GM18505 (cell line): ENCODE results near the gene VPS72.
"Not testable (repeated sequence)": the region's sequence is repeated elsewhere in the genome, so short reads cannot be mapped to it uniquely, and the experiment has no call there.

Experiments
- ATAC-seq: cut with Tn5 transposase; IDR thresholded peaks from one replicate; pipeline ENCODE4 v1.9.1; 2021; ENCODE audit not compliant: unreplicated experiment
- POLR2A ChIP-seq: IDR thresholded peaks from 4 replicates; pipeline ENCODE4 v1.6.1; 2011; ENCODE audit warnings: borderline replicate concordance; ENCODE audit not compliant: insufficient read depth, insufficient read length; ENCODE audit errors: extremely low read depth

The VPS72 gene

DNA sequence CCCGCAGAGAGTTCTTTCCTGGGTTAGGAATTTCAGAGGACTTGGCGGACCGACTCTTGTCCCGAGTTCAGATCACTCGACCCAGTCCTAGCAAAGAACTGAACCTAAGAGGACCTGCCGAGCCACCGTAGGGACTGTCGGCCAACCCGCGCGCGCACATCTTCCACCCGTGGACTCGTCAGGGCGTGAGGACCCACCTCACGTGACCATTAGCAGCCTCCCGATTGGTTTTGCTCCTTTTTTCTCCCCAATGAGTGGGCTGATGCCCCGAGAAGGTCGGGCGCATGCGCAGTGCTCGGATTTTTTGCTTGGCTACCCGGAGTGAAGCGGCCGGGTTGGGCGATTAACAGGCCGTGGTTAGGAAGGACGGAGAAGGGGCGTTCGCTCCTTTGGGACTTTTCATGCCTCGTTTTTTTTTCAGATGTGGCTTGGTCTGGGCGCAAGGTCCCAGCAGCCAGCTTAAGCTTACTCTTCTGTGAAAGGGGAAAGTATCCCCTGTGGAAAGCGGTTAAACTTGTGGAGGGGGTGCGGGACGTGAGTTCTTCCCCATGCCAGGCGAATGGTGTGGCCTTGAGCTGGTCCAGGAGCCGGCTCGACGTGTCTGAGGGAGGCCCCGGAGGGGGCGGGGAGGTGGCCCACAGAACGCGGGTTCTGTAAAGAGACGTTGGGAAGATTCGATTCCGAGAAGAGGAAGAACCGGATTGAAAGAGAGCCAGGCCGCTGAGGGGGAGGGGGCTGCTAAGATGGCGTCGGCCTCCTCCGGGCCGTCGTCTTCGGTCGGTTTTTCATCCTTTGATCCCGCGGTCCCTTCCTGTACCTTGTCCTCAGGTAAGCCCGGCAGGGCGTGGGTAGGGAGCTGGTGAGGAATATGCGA is 8.5 kb upstream of the VPS72 start, which contains the start of gene PIP5K1A:
Gene PIP5K1A, plus strand, starts transcription at position 299 of the 874 bp plus-strand sequence. Its CDS starts 445 bp downstream, at position 744.
- peak; percentile 91 for TF ChIP-seq POLR2A
- ATAC-seq: peak; percentile 81

- ATAC-seq: no peak
- no peak for TF ChIP-seq POLR2A
Observed at GRCh38 chr1:151197863-151198253, 7.9 kb upstream of the VPS72 start.

DNA sequence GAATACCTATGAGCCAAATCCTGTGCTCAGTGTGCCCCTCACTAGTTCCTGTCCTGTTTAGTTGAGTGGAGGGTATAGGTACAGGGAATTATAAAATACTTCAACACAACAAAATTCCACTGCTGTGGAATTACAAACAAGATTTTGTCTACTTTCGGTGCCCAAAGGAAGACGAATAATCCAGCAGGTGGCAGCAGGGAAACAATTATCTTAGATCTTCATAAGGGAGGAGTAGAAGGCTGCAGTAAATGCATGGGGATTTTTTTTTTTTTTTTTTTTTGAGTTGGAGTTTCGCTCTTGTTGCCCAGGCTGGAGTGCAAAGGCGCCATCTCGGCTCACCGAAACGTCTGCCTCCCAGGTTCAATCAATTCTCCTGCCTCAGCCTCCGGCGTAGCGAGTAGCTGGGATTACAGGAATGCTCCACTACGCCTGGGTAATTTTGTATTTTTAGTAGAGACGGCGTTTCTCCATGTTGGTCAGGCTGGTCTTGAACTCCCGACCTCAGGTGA is 6.3 kb upstream of the VPS72 start:
- TF ChIP-seq POLR2A: no peak

DNA sequence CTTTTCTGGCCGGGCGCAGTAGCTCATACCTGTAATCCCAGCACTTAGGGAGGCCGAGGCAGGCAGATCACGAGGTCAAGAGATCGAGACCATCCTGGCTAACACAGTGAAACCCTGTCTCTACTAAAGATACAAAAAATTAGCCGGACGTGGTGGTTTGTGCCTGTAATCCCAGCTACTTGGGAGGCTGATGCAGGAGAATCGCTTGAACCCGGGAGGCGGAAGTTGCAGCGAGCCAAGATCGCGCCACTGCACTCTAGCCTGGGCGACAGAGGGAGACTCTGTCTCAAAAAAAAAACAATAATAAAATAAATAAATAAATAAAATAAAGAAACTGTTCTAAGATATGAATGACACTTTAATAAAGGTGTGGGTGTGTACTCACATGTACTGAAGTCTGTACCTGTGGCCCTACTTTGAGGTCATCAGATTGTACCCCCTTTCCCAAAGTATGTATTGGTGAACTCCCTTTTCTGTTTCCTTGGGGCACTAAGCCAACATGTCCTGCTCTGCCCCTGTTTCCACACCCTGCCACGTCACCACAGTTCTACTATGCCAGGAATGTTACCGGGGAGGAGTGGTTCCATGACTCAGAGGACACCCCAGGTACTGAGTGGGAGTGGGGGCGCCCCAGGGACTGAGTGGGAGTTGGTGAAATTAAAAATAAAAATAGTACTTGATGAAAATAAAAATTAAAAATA is 5.0 kb upstream of the VPS72 start:
- ATAC-seq: not testable (repeated sequence)

More for the DNA sequence above, 6.3 kb upstream of the VPS72 start:
- ATAC-seq: no peak

- TF ChIP-seq POLR2A: no peak
- ATAC-seq: no peak
Observed at GRCh38 chr1:151193856-151194255, 3.9 kb upstream of the VPS72 start.

DNA sequence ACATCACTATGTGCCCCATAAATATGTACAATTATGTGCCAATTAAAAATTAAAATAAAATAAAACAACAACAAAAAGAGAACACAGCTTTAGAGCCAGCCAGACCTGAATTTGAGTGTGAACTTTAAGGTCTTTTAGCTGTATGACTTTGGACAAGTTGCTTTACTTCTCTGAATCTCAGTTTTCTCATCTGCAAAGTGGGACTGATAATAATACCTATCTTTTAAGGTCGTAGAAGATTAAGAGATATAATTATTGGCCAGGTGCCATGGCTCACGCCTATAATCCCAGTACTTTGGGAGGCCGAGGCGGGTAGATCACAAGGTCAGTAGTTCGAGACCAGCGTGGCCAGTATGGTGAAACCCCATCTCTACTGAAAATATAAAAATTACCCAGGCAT is 3.3 kb upstream of the VPS72 start:
- TF ChIP-seq POLR2A: no peak
- no peak for ATAC-seq

- ATAC-seq: no peak
- no peak for TF ChIP-seq POLR2A
Observed at GRCh38 chr1:151192047-151192446, 2.0 kb upstream of the VPS72 start.

GRCh38 chr1:151188667-151189066 is 1.3 kb downstream of the VPS72 start:
- ATAC-seq: not testable (repeated sequence)

DNA sequence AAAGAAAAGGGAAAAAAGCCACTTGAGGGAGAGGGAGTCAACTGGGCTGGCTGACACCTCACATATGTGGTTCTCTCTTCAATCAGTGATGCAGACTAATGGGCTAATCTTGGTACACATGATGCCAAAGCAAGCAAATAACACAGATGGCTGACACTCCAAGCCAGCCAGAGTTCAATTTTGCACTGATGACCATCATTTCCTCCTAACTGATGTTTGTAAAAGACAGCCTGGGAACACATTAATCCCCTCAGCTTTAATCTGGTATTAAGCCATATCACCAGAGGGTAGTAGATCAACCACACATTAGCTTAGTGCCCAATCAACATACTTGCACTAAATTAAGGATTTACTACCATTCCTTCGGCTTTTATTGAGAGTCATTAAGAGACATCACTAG is 2.8 kb downstream of the VPS72 start:
- ATAC-seq: no peak
- TF ChIP-seq POLR2A: no peak

DNA sequence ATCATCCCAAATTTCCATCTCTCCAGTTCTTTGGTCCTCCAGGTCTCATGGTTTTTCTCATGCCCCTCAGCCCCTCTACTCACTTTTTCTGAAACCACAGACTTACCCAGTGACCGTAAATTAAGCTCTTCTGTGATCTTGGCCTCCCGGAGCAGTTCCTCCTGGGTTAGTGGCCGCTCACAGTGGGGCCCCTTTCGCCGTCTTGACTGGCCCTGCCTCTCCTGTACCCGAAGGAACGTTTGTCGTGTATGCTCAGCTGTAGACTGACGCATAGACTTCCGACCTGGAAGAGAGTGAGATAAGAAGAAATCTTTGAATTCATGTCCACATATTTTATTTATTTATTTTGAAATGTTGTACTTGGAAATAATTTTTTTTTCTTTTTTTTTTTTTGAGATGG is 5.8 kb downstream of the VPS72 start:
- no peak for TF ChIP-seq POLR2A
- ATAC-seq: no peak

GRCh38 chr1:151176514-151177045 is 13.4 kb downstream of the VPS72 start:
- no peak for ATAC-seq
- no peak for TF ChIP-seq POLR2A

DNA sequence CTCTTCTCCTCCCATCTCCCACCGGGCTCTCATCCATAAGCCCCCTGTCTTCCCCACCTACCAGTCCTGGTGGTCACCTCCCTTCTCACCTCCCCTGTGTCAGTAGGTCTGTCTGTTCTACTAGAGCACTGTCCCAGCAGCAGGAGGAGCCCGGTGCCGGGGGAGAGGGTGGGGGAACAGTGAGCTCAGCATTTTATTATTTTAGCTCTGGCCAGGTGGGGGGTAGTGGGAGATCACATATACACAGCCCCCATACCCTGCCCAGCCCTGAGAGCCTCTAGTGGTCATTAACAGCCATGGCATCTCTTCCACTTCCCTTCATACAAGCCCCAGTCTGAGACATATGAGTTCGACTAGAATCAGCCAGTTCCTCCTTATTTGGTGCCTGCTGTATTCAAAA is 14.1 kb downstream of the VPS72 start, which contains the start of gene TMOD4:
Gene TMOD4, minus strand, starts transcription at position 119 of the 400 bp plus-strand sequence. CDS start 1,106 bp downstream, outside the sequence.
- no peak for TF ChIP-seq POLR2A
- no peak for ATAC-seq

DNA sequence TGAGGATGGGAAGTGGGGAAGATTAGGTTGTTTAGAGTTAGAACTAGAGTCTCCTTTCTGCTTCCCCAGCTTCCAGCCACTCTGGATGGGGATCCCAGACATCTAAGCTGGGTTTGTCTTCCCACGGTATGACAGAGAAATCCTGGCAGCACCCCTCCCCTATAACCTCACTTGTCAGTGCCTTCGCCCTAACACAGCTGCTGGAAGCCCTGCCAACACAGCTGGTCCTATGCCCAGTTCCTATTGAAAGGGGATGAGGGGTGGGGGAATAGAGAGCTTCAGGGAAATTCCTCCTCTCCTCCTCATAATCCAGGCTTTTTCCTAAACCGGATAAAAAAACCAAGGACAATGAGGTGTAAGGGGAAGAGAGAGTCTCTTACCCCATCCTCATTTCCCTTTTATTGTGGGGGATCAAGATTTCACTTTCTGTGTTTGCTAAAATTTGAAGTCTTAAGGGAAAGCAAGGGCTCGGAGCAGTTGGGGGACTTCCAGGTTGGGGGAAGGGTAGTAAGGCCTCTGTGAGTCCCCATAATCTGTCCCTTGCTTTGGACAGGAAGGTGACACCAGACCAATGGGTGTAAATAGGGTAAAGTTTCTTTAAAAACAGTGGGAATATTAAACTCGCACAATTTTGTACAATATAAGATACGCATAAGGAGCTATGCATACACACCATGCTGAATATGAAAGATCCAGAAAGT is 14.8 kb downstream of the VPS72 start:
- ATAC-seq: no peak
- no peak for TF ChIP-seq POLR2A
